CD14-positive monocyte (primary cell): ENCODE data around the gene MED26. TPM values are rescaled to one million over a fixed set of nuclear protein-coding genes. Genes with fewer than 3 reads are reported as not detected.

Experiments
- DNase-seq, 3 donors: peaks; one replicate each; pipeline ENCODE4 v3.0.0-alpha.2; 2011 to 2022
- H2AFZ ChIP-seq: 2 replicates; pipeline ENCODE4 v1.6.0; 2012; ENCODE audit warnings: mild to moderate bottlenecking, low read depth, low read length, inconsistent platforms; ENCODE audit not compliant: insufficient read depth, poor library complexity, severe bottlenecking
- H3K27ac ChIP-seq, 2 donors: 1 replicate in 1 of 2; 2 replicates in 1 of 2; pipeline ENCODE4 v1.5.1; 2012 to 2013; ENCODE audit warnings: low read length in 2 of 2, control low read depth in 1 of 2, inconsistent platforms in 1 of 2, low read depth in 1 of 2, mild to moderate bottlenecking in 1 of 2
- H3K27me3 ChIP-seq, 2 donors: one replicate each; pipeline versions ENCODE4 v1.6.0 to v1.6.1; 2011 to 2013; ENCODE audit warnings: low read length in 2 of 2; ENCODE audit not compliant: control insufficient read depth in 2 of 2, insufficient read depth in 2 of 2
- H3K36me3 ChIP-seq, 2 donors: replicated peaks in 1 of 2; 1 replicate in 1 of 2; 2 replicates in 1 of 2; pipeline versions ENCODE4 v1.5.1 to v1.6.1; 2012 to 2013; ENCODE audit warnings: low read length in 2 of 2, control low read depth in 1 of 2, inconsistent platforms in 1 of 2, mild to moderate bottlenecking in 1 of 2; ENCODE audit not compliant: insufficient read depth in 2 of 2, control insufficient read depth in 1 of 2
- H3K4me1 ChIP-seq, 2 donors: 1 replicate in 1 of 2; 2 replicates in 1 of 2; pipeline versions ENCODE4 v1.5.1 to v1.6.1; 2012 to 2013; ENCODE audit warnings: low read length in 2 of 2, control low read depth in 1 of 2, inconsistent platforms in 1 of 2, mild to moderate bottlenecking in 1 of 2, moderate library complexity in 1 of 2; ENCODE audit not compliant: insufficient read depth in 2 of 2, control insufficient read depth in 1 of 2
- H3K4me2 ChIP-seq: replicated peaks from 2 replicates; pipeline ENCODE3; 2012; ENCODE audit warnings: low read length, moderate library complexity, mild to moderate bottlenecking; ENCODE audit not compliant: poor library complexity, severe bottlenecking; ENCODE audit errors: extremely low read depth
- H3K4me3 ChIP-seq, 3 experiments: fragments of 200-600 bp in 1 of 3; sonication (generic) in 1 of 3; replicated peaks in 1 of 3; 1 replicate in 2 of 3; 2 replicates in 1 of 3; pipeline ENCODE4 v1.5.1; 2011 to 2013; ENCODE audit warnings: low read length in 3 of 3, mild to moderate bottlenecking in 3 of 3, control low read depth in 2 of 3, low read depth in 2 of 3, inconsistent platforms in 1 of 3, moderate library complexity in 1 of 3
- H3K79me2 ChIP-seq: 2 replicates; pipeline ENCODE4 v1.6.0; 2012; ENCODE audit warnings: mild to moderate bottlenecking, control low read depth, inconsistent platforms, low read length, moderate library complexity; ENCODE audit not compliant: insufficient read depth
- H3K9ac ChIP-seq: 2 replicates; pipeline ENCODE4 v1.6.0; 2017; ENCODE audit warnings: low read length, mild to moderate bottlenecking; ENCODE audit not compliant: insufficient read depth, poor library complexity, severe bottlenecking
- H3K9me3 ChIP-seq, 2 donors: replicated peaks in 1 of 2; 1 replicate in 1 of 2; 2 replicates in 1 of 2; pipeline versions ENCODE4 v1.5.1 to v1.6.1; 2012 to 2013; ENCODE audit warnings: low read length in 2 of 2, control low read depth in 1 of 2; ENCODE audit not compliant: control insufficient read depth in 1 of 2, insufficient read depth in 1 of 2
- H4K20me1 ChIP-seq: 2 replicates; pipeline ENCODE4 v1.6.0; 2012; ENCODE audit warnings: mild to moderate bottlenecking, low read length, control low read depth, moderate library complexity; ENCODE audit not compliant: insufficient read depth
- H3K27ac Mint-ChIP-seq, 7 donors: one replicate each; pipeline ENCODE4 v1.8.0; 2020; ENCODE audit warnings: mild to moderate bottlenecking in 7 of 7, mixed read lengths in 7 of 7, moderate library complexity in 6 of 7, inconsistent platforms in 2 of 7
- H3K27me3 Mint-ChIP-seq, 3 donors: one replicate each; pipeline ENCODE4 v1.8.0; 2021 to 2022; ENCODE audit warnings: low read depth in 3 of 3, mild to moderate bottlenecking in 3 of 3, mixed read lengths in 3 of 3, moderate library complexity in 3 of 3, inconsistent platforms in 1 of 3
- H3K36me3 Mint-ChIP-seq, 2 donors: one replicate each; pipeline ENCODE4 v1.8.0; 2020; ENCODE audit warnings: mixed read lengths in 2 of 2, inconsistent platforms in 1 of 2, mild to moderate bottlenecking in 1 of 2
- H3K4me1 Mint-ChIP-seq: one replicate; pipeline ENCODE4 v1.8.0; 2020; ENCODE audit warnings: mild to moderate bottlenecking, mixed read lengths
- H3K4me3 Mint-ChIP-seq, 2 donors: one replicate each; pipeline ENCODE4 v1.8.0; 2020; ENCODE audit warnings: mild to moderate bottlenecking in 2 of 2, mixed read lengths in 2 of 2, moderate library complexity in 1 of 2
- H3K9me3 Mint-ChIP-seq, 7 donors: one replicate each; pipeline ENCODE4 v1.8.0; 2020 to 2022; ENCODE audit warnings: mixed read lengths in 7 of 7, mild to moderate bottlenecking in 6 of 7, moderate library complexity in 6 of 7, inconsistent platforms in 2 of 7
- CTCF ChIP-seq: fragments of 200-600 bp; IDR thresholded peaks from one replicate; pipeline ENCODE4 v1.8.0; 2022; ENCODE audit warnings: antibody characterized with exemption, mild to moderate bottlenecking
- WGBS: methylation state at CpG from one replicate; pipeline ENCODE4 v1.1.5; 2013; ENCODE audit warnings: missing lambda C conversion rate; ENCODE audit not compliant: insufficient coverage; 5-methylcytosine and 5-hydroxymethylcytosine counted together
- intact Hi-C, 2 donors: fragments of 100-400 bp; cut with micrococcal nuclease; formaldehyde crosslinking; loops; one replicate each; pipeline versions ENCODE4 v1.15.0 to v1.15.1; 2023
- polyA plus RNA-seq, 3 donors: library from polyadenylated mRNA; depleted of rRNA in 1 of 3; unstranded in 2 of 3; stranded (reverse) in 1 of 3; fragments of 300-500 nt in 2 of 3; fragments of >200 nt in 1 of 3; fragmentation: Illumina TruSeq in 2 of 3; gene quantifications; 1 replicate in 2 of 3; 2 replicates in 1 of 3; pipeline ENCODE4 v1.2.3, GENCODE V29; 2012 to 2021

Gene MED26
- polyA plus RNA-seq, 3 donors = 1.1 to 7.1 (median 2.1) TPM

- no peak overlapping the region for H2AFZ ChIP-seq
- H3K36me3 ChIP-seq = peaks cover 0 to 6% of the 10 kb centered on the region in 2 donors
- Mint-ChIP-seq H3K36me3 (peaks cover 2 to 20% of the 10 kb centered on the region in 2 donors), H3K27me3 (no peaks in the 10 kb centered on the region), H3K27ac (peak overlapping the region in 1 of 7 donors; percentile 19), H3K9me3 (no peaks in the 10 kb centered on the region), H3K4me1 (peaks cover 25% of the 10 kb centered on the region), H3K4me3 (no peak overlapping the region)
- TF ChIP-seq CTCF = no peak
- H3K27ac ChIP-seq = no peak overlapping the region
- H3K4me3 ChIP-seq = no peak overlapping the region
- no peak overlapping the region for H3K9ac ChIP-seq
- no peak for DNase-seq
- H4K20me1 ChIP-seq = peaks cover 100% of the 10 kb centered on the region
- peaks cover 15 to 17% of the 10 kb centered on the region in 2 donors for H3K4me1 ChIP-seq
- no peak overlapping the region for H3K4me2 ChIP-seq
- peaks cover 100% of the 10 kb centered on the region for H3K79me2 ChIP-seq
- intact Hi-C loops = no loop called here
- no peaks in the 10 kb centered on the region for H3K9me3 ChIP-seq
- 100% methylated on average over 1 of the region's 4 CpGs for WGBS
- no peaks in the 10 kb centered on the region for H3K27me3 ChIP-seq
Measured at GRCh38 chr19:16598848-16599247, 29.2 kb downstream of the MED26 start.

DNA sequence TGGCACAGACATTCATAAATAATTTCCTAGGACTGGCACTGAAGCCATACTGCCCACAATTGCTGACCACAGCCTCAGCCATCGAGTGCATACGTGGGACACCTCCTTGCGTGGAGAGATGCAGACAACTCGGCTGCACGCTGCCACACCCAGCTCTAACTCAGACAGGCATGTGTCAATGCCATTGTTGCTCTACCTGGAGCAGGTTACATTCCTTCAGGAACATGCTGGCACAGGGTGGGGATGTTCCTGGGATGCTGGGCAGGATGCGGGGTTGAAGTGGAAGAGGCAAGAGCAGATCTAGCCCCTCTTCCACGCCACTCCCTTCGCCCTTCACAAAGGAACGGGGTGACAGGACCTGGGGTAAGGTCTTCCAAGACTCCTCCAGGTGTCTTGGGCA lies 31.6 kb downstream of the MED26 start:
- Histone ChIP-seq H3K9ac (no peak overlapping the region), H3K9me3 (no peaks in the 10 kb centered on the region), H3K4me1 (peaks cover 22 to 26% of the 10 kb centered on the region in 2 donors), H3K4me2 (no peak overlapping the region), H3K4me3 (no peak overlapping the region), H3K79me2 (peaks cover 100% of the 10 kb centered on the region), H3K27ac (no peak overlapping the region), H3K36me3 (no peaks in the 10 kb centered on the region), H2AFZ (no peak overlapping the region), H4K20me1 (peaks cover 100% of the 10 kb centered on the region), H3K27me3 (no peaks in the 10 kb centered on the region)
- WGBS = 94% methylated on average over 7 of the region's 9 CpGs
- Mint-ChIP-seq H3K4me3 (no peak overlapping the region), H3K27ac (peak overlapping the region in 1 of 7 donors; percentile 50), H3K27me3 (peaks cover 0 to 2% (median 0%) of the 10 kb centered on the region in 3 donors), H3K36me3 (peaks cover 8 to 27% of the 10 kb centered on the region in 2 donors), H3K4me1 (peaks cover 38% of the 10 kb centered on the region), H3K9me3 (no peaks in the 10 kb centered on the region)
- intact Hi-C loops = no loop called here
- no peak for TF ChIP-seq CTCF
- no peak for DNase-seq
